WTC11 (cell line): Measurements from ENCODE around the gene IL25. TPM values are rescaled to one million over a fixed set of nuclear protein-coding genes. Genes with fewer than 3 reads are reported as not detected.

Source experiments
- ATAC-seq: fragments of 200-7000 bp; cut with Tn5 transposase; 2 replicates; pipeline ENCODE4 v1.10.0; 2021; ENCODE audit warnings: mild to moderate bottlenecking, moderate library complexity
- CTCF ChIA-PET: fragments of 300-600 bp; sonication (Branson Sonifier 250); formaldehyde crosslinking; loops from one replicate; lab custom pipeline; 2021; ENCODE audit warnings: antibody characterized with exemption; lab: Charles Lee
- POLR2A ChIA-PET: fragments of 350-600 bp; sonication (Branson Sonifier 250); formaldehyde crosslinking; loops from one replicate; lab custom pipeline; 2021; ENCODE audit warnings: antibody characterized with exemption; lab: Charles Lee
- DNase-seq: peaks from one replicate; pipeline ENCODE4 v3.0.0; 2021; ENCODE audit warnings: low spot score
- H3K27ac Mint-ChIP-seq: 2 replicates; pipeline ENCODE4 v1.8.0; 2021; ENCODE audit warnings: mixed read lengths
- H3K27me3 Mint-ChIP-seq: 2 replicates; pipeline ENCODE4 v1.8.0; 2021; ENCODE audit warnings: low read depth, mild to moderate bottlenecking, moderate library complexity, mixed read lengths
- H3K36me3 Mint-ChIP-seq: 2 replicates; pipeline ENCODE4 v1.8.0; 2021; ENCODE audit warnings: mixed read lengths
- H3K4me1 Mint-ChIP-seq: 2 replicates; pipeline ENCODE4 v1.8.0; 2022; ENCODE audit warnings: mixed read lengths
- H3K4me3 Mint-ChIP-seq: 2 replicates; pipeline ENCODE4 v1.8.0; 2021; ENCODE audit warnings: mild to moderate bottlenecking, moderate library complexity, mixed read lengths
- H3K9me3 Mint-ChIP-seq: 2 replicates; pipeline ENCODE4 v1.8.0; 2021; ENCODE audit warnings: mixed read lengths
- ATF1 ChIP-seq: sonication (generic); formaldehyde crosslinking; IDR thresholded peaks from 2 replicates; pipeline ENCODE4 v1.8.1; 2023; ENCODE audit warnings: mild to moderate bottlenecking, moderate library complexity, missing genetic modification reagents
- ATF2 ChIP-seq: sonication (generic); formaldehyde crosslinking; IDR thresholded peaks from 2 replicates; pipeline ENCODE4 v1.8.1; 2022; ENCODE audit warnings: low read depth, missing genetic modification reagents, borderline replicate concordance
- ATF6 ChIP-seq: sonication (generic); formaldehyde crosslinking; IDR thresholded peaks from 2 replicates; pipeline ENCODE4 v1.8.1; 2023; ENCODE audit warnings: mild to moderate bottlenecking, missing genetic modification reagents
- E2F4 ChIP-seq: sonication (generic); formaldehyde crosslinking; IDR thresholded peaks from 2 replicates; pipeline ENCODE4 v1.8.1; 2022; ENCODE audit warnings: low read depth, mild to moderate bottlenecking, moderate library complexity, missing genetic modification reagents, borderline replicate concordance
- EMX1 ChIP-seq: fragments of 250-450 bp; sonication (Bioruptor Pico); IDR thresholded peaks from 2 replicates; pipeline ENCODE4 v1.8.0; 2021; ENCODE audit warnings: mild to moderate bottlenecking
- ERG ChIP-seq: fragments of 250-450 bp; sonication (Bioruptor Pico); IDR thresholded peaks from 2 replicates; pipeline ENCODE4 v1.8.0; 2021; ENCODE audit warnings: mild to moderate bottlenecking
- GTF2I ChIP-seq: fragments of 250-450 bp; sonication (Bioruptor Pico); conservative IDR thresholded peaks from 2 replicates; pipeline ENCODE4 v1.4.0; 2021; ENCODE audit warnings: mild to moderate bottlenecking
- HMGA2 ChIP-seq: fragments of 250-450 bp; sonication (Bioruptor Pico); IDR thresholded peaks from 2 replicates; pipeline ENCODE4 v1.4.0; 2021; ENCODE audit warnings: mild to moderate bottlenecking, moderate library complexity
- HMGXB4 ChIP-seq: sonication (generic); formaldehyde crosslinking; IDR thresholded peaks from 2 replicates; pipeline ENCODE4 v1.8.1; 2023; ENCODE audit warnings: mild to moderate bottlenecking, moderate library complexity, missing genetic modification reagents
- KAT7 ChIP-seq: sonication (generic); formaldehyde crosslinking; IDR thresholded peaks from 2 replicates; pipeline ENCODE4 v1.8.1; 2023; ENCODE audit warnings: missing genetic modification reagents, mild to moderate bottlenecking, borderline replicate concordance
- MAX ChIP-seq: sonication (generic); formaldehyde crosslinking; IDR thresholded peaks from 2 replicates; pipeline ENCODE4 v1.8.0; 2022; ENCODE audit warnings: mild to moderate bottlenecking, missing genetic modification reagents
- MXD4 ChIP-seq: fragments of 250-450 bp; sonication (Bioruptor Pico); IDR thresholded peaks from 2 replicates; pipeline ENCODE4 v1.8.0; 2021; ENCODE audit warnings: mild to moderate bottlenecking, moderate library complexity, borderline replicate concordance
- NFATC4 ChIP-seq: fragments of 250-450 bp; sonication (Bioruptor Pico); IDR thresholded peaks from 2 replicates; pipeline ENCODE4 v1.9.0; 2021; ENCODE audit warnings: mild to moderate bottlenecking
- NFYB ChIP-seq: sonication (generic); formaldehyde crosslinking; conservative IDR thresholded peaks from 2 replicates; pipeline ENCODE4 v1.8.0; 2022; ENCODE audit warnings: low read depth, missing genetic modification reagents
- SOX15 ChIP-seq: fragments of 250-450 bp; sonication (Bioruptor Pico); IDR thresholded peaks from 2 replicates; pipeline ENCODE4 v1.9.0; 2021; ENCODE audit warnings: mild to moderate bottlenecking
- TEAD1 ChIP-seq: sonication (generic); formaldehyde crosslinking; IDR thresholded peaks from 2 replicates; pipeline ENCODE4 v1.8.0; 2022; ENCODE audit warnings: mild to moderate bottlenecking, missing genetic modification reagents
- ZBTB43 ChIP-seq: sonication (generic); formaldehyde crosslinking; IDR thresholded peaks from 2 replicates; pipeline ENCODE4 v1.8.1; 2023; ENCODE audit warnings: mild to moderate bottlenecking, missing genetic modification reagents
- ZNF219 ChIP-seq: sonication (generic); formaldehyde crosslinking; IDR thresholded peaks from 2 replicates; pipeline ENCODE4 v1.8.0; 2023; ENCODE audit warnings: missing genetic modification reagents, mild to moderate bottlenecking, borderline replicate concordance
- ZNF263 ChIP-seq: sonication (generic); formaldehyde crosslinking; IDR thresholded peaks from 2 replicates; pipeline ENCODE4 v1.8.1; 2022; ENCODE audit warnings: low read depth, mild to moderate bottlenecking, moderate library complexity, missing genetic modification reagents
- ZNF396 ChIP-seq: fragments of 250-450 bp; sonication (Bioruptor Pico); IDR thresholded peaks from 2 replicates; pipeline ENCODE4 v1.8.0; 2021; ENCODE audit warnings: mild to moderate bottlenecking, moderate library complexity, borderline replicate concordance
- ZNF416 ChIP-seq: fragments of 250-450 bp; sonication (Bioruptor Pico); IDR thresholded peaks from 2 replicates; pipeline ENCODE4 v1.9.0; 2021; ENCODE audit warnings: mild to moderate bottlenecking, inconsistent platforms
- total RNA-seq: library from RNA; stranded (reverse); gene quantifications from 3 replicates; pipeline ENCODE4 v1.2.3, GENCODE V29; 2021

Gene IL25
- total RNA-seq, 1 experiment from 2014 or later, result 0.24 TPM

- Mint-ChIP-seq H3K27me3 (peaks cover 14% of the 10 kb centered on the region), H3K4me1 (peaks cover 12% of the 10 kb centered on the region), H3K36me3 (peaks cover 17% of the 10 kb centered on the region), H3K4me3 (no peak overlapping the region), H3K9me3 (no peaks in the 10 kb centered on the region), H3K27ac (no peak overlapping the region)
- no peak for TF ChIP-seq ZNF263
- TF ChIP-seq MXD4 (CRISPR knock-in tag), result no peak
- TF ChIP-seq ZNF396 (CRISPR knock-in tag), result no peak
- TF ChIP-seq E2F4, result no peak
- no peak for TF ChIP-seq NFATC4 (CRISPR knock-in tag)
- no peak for TF ChIP-seq HMGA2 (CRISPR knock-in tag)
- TF ChIP-seq TEAD1 (CRISPR knock-in tag), result no peak
- no peak for TF ChIP-seq SOX15 (CRISPR knock-in tag)
- CTCF ChIA-PET, result interaction anchor here (2.3 to 6.5 kb wide), 3 partner anchors 12 to 238 kb away, joined by 22 to 95 read pairs (median 33); no protein-coding TSS in a partner anchor
- POLR2A ChIA-PET, result no interaction called here
- DNase-seq (no peak), ATAC-seq (no peak)
Measured at GRCh38 chr14:23358553-23359166, 13.9 kb upstream of the IL25 start.

- peaks cover 11% of the 10 kb centered on the region for H3K27me3 Mint-ChIP-seq
- no peak for ATAC-seq
- H3K4me1 Mint-ChIP-seq, result peaks cover 18% of the 10 kb centered on the region
- no peaks in the 10 kb centered on the region for H3K9me3 Mint-ChIP-seq
- no peak overlapping the region for H3K4me3 Mint-ChIP-seq
- TF ChIP-seq ERG (CRISPR knock-in tag), result no peak
- TF ChIP-seq ZBTB43 (CRISPR knock-in tag), result no peak
- no peak for TF ChIP-seq GTF2I (CRISPR knock-in tag)
- TF ChIP-seq NFYB (CRISPR knock-in tag), result no peak
- no peak for TF ChIP-seq ATF2 (CRISPR knock-in tag)
- no peak for TF ChIP-seq ZNF219 (CRISPR knock-in tag)
- TF ChIP-seq EMX1 (CRISPR knock-in tag), result no peak
- no peak for TF ChIP-seq HMGA2 (CRISPR knock-in tag)
- no peak for TF ChIP-seq ZNF416 (CRISPR knock-in tag)
- TF ChIP-seq HMGXB4 (CRISPR knock-in tag), result no peak
- no peak for TF ChIP-seq MAX (CRISPR knock-in tag)
- no peak for TF ChIP-seq ATF6 (CRISPR knock-in tag)
- no peak for TF ChIP-seq KAT7 (CRISPR knock-in tag)
- TF ChIP-seq ATF1 (CRISPR knock-in tag), result no peak
- TF ChIP-seq SOX15 (CRISPR knock-in tag), result no peak
- TF ChIP-seq, all 79 proteins: peak for 0
- no peak for DNase-seq
- H3K27ac Mint-ChIP-seq, result no peak overlapping the region
- H3K36me3 Mint-ChIP-seq, result peaks cover 17% of the 10 kb centered on the region
- ChIA-PET POLR2A (no interaction called here), CTCF (interaction anchor here (1.6 to 6.5 kb wide), 5 partner anchors 13 to 239 kb away, joined by 6 to 95 read pairs (median 22); partner anchors contain the start of gene PPP1R3E)
Measured at GRCh38 chr14:23359167-23359626, 13.4 kb upstream of the IL25 start.
